Middle frontal gyrus (tissue), 1 donor: ENCODE results near the gene TOX2.

Experiments used
- DNase-seq: peaks from one replicate; pipeline ENCODE4 v3.0.0-alpha.2; 2015; ENCODE audit warnings: low spot score; ENCODE audit errors: extremely low spot score

TOX2 gene

GRCh38 chr20:43959079-43959919 lies 44.6 kb downstream of the TOX2 start:
- DNase-seq, result no peak

DNA sequence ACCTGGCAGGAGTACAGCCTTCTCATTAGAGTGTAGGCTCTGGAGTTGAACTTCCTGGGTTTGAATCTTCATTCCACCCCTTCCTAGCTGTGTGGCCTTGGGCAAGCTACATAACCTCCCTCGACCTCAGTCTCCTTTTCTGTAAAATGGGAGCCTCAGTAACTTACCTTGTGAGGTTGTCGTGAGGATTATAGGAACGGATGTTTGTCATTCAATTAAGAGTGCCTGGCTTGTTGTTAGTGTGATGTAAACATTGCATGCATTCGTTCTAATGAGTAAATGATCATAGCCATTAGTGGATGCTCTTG lies 45.2 kb downstream of the TOX2 start:
- no peak for DNase-seq

DNA sequence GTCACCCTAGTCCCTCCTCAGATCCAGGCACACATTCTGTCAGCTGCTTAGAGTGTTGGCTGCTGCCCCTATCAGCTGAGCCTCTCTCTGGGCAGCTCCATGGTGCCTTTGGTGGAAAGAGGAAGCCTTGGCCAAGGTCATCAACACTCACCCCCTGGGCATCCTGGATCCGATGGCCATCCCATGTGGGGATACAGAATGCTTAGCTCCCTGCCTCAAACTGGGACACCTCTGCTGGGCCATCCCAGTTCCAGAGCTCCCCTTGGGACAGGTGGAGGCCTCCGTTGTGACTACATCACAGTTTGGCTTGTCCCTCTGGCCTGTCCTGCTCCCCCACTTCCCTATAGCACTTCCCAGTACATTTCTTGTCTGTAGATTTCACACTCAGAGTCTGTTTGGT lies 45.6 kb downstream of the TOX2 start:
- DNase-seq, result no peak

GRCh38 chr20:43961116-43961515 lies 46.5 kb downstream of the TOX2 start:
- no peak for DNase-seq

DNA sequence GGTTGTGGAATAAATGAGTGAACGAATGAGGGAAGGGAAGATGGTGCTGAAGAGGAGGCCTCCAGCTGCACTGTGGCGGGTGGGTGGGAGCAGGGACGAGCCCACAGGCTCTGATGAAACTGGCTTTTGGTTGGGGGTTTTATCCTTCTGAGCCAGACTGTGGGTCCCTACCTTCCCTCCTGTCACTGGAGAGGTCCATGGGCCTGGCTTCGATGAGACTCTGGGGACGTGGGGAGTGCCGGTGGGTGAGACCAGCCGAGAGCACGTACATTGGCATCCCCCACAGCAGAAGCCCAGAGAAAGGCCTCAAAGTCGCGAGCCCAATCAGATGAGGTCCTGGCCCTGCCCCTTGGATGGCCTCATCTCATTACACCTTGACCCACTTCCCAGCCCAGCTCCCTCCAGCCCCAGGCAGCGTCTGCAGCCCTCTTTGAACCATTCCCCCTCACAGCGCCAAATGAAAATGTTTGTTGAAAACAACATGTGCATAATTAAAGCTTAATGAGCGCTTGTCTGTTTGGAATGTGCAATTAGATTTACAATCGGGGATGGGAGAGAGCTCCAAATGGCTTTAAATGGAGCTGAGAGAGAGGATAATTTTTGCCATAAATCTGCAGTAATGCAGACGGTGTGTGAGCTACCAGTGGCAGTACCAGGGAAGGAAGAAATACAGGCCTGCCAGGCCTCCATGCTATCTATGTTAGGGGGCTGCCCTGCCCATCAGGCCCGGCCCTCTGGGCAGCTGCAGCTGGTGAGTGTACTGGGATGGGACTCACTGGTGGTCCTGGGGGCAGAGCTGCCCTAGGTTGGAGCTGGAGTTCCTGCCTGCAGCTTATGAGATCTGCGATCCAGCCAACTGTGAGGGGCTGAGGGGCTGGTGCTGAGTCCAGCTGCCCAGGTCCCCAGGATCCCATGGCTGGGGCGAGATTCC lies 47.2 kb downstream of the TOX2 start:
- DNase-seq, result peak; percentile 21

DNA sequence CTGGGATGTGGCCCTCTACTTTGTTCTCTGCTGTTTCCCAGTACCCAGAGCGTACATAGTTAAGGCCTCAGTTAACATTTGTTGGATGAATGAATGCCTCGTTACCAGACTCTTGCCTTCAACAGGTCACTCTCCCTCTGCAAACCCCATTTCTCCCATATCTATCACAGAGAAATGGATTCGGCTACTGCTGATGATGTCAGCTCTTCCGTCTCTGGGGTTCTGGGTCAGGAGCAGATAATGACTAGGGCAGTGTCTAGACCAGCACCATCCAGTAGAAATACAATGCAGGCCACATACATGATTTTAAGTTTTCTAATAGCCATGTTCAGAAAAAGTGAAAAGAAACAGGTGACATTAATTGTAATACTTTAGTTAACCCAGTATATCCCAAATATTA lies 47.9 kb downstream of the TOX2 start:
- DNase-seq, result no peak

DNA sequence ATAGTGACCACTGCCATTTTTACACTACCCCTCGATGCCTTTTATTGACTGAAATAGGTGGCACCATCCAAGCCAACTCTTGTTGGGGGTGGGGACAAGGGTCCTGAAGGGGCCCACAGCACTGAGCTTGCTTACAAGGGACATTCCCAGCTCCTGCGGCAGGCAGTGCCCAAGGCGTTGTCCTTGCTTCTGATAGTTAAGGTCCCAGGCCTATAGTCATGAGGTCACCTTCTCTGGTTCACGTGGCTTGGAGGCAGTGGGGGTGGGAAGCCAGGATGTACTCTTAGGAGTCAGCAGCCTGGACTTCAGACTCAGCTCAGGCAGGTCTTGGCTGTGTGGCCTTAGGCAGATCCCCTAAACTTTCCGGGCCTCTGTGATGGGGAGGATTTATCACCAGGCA lies 48.6 kb downstream of the TOX2 start:
- DNase-seq, result no peak

DNA sequence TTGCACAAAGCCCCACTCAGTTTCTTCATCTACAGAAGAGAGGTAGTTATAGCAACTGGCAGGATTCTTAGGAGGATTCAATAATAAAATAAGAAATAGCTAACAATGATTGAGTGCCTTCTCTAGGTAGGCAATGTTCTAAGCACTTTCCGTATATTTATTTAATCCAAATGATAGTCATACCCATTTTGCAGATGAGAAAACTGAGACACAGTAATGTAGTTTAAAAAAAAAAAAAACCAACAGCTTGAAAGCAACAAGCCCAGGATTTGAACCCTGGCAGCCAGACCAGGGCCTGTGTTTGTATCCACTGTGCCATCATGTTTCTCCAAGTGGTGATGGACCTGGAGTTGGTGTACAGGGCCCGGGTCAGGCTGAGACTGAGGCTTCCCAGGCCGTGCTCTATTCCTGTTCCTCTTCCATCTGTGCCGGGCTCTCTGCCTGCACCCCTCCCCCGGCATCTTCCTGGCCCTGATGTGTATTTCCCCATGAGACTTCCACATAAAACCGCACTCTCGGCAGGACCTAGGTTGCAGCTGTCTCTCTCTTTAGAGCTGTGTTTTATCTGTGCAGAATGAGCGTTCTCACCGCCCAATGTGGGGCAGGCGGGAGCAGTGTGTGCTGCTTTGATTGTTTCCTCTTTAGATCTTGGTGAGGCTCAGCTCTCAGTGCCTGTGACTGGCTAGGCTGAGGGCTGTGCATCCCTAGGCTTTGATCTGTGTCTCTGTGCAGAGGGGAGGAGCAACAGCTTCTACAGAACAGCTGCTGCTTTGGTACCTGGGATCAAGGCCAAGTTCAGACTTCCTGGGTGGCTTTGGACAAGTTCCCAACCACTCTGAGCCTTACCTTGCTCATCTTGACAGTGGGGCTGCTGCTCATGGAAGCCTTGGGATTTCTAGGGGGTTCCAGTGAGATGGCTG lies 49.5 kb downstream of the TOX2 start:
- DNase-seq, result no peak

DNA sequence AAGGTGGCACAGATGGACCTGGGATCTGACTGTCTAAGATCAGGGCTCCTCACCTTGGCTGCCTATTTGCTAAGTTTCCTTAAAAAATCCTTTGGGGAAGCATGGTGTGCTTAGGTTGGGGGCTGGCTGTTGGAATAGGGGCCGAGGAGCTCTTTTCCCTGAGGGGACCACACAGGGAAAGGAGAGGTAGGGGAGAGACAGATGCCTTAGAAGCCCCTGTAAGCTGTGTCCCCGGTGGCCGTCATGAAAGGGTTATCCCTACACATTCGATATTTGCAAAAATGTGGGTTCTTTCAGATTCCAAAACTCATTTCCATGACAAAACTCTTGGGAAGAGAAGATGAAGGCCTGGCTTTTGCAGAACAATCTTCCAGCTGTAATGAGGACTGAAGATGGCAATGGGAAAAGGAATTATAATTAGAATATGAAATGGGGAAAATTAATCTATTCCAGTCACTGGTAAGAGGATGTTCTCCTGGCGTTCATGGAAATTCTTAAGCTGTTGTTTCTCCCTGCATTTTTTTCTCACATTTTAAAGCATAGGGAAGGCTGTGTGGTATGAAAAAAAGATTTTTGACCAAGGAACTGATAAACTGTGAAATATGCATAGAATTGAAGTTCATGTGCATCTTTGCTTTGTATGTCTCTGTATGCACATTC lies 53.8 kb downstream of the TOX2 start:
- DNase-seq, result no peak

DNA sequence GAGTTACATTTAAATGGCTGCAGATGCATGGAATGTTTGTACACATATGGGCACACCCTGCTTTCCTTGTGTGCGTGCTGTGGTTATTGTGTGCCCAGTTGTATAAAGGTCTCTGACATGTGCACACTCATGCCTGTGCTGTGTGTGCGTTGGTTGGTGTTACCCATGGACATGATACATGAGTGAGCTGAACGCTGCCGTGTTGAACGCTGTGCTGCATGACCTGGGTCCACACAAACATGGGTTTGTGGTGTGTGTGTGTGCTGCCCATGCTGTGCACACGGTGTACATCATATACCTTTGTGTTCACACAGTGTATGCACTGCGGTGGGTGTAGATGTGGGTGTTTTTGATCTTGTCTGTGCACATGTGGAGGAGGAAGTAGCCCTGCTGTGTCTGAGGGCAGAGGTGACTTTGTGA lies 54.4 kb downstream of the TOX2 start:
- DNase-seq, result no peak

GRCh38 chr20:43969501-43970182 lies 55.0 kb downstream of the TOX2 start:
- DNase-seq, result no peak

GRCh38 chr20:43971267-43971666 lies 56.6 kb downstream of the TOX2 start:
- no peak for DNase-seq

GRCh38 chr20:43972051-43972450 lies 57.4 kb downstream of the TOX2 start:
- no peak for DNase-seq

GRCh38 chr20:43972692-43973091 lies 58.0 kb downstream of the TOX2 start:
- no peak for DNase-seq

DNA sequence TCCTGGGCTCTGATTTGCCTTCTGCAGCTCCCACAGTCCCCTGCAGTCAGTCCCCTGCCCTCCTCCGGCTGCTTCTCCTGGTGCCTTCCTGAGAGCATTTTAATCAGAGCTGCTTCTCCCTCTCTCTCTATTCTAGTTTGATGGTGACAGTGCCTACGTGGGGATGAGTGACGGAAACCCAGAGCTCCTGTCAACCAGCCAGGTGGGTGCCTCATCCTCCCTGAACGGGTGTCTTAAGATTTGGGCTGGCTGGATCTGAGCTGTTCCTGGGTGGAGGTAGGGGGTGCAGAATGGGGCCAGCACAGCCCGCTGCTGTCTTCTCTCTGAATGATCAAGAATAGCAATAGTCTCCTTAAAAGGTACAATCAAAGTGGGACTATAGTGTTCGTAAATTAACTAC lies 58.6 kb downstream of the TOX2 start:
- no peak for DNase-seq

DNA sequence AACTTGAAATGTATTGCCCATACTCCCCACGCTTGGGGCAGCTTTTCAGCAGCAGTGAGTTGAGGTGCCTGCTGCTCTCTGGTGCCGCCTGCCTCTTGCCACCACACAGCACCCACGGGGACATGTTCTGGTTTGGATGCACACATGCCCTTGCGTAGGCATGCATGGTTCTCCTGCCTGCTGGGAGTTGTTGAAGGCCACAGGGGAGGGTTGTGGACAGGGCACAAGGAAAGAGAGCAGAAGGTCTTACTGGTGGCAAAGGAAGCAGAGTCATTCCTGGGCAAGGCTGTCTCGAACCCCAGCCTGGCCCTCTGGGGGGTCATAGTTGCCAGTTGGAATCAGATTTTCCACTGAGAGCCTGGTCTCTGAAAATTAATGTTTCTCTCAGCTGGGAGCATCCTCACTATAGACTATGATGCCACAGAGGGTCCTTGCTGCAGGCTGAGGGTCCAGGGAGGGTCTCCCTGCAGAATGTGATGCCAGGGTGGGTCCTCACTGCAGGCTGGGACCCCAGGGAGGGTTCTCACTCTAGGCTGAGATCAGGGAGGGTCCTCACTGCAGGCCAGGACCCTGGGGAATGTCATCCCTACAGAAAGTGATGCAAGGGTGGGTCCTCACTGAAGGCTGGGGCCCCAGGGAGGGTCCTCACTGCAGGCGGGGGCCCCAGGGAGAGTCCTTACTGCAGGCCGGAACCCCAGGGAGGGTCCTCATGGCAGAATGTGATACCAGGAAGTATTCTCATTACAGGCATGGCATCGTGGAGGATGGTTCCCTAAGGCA lies 59.2 kb downstream of the TOX2 start:
- no peak for DNase-seq

GRCh38 chr20:43974695-43975094 lies 60.0 kb downstream of the TOX2 start:
- DNase-seq, result no peak

GRCh38 chr20:43975096-43975768 lies 60.6 kb downstream of the TOX2 start:
- DNase-seq, result no peak

GRCh38 chr20:43976547-43976946 lies 61.9 kb downstream of the TOX2 start:
- no peak for DNase-seq
